GM18517 (cell line): ENCODE data around the gene SAMM50.

Experiments
- ATAC-seq: cut with Tn5 transposase; IDR thresholded peaks from one replicate; pipeline ENCODE4 v1.9.1; 2021; ENCODE audit warnings: mild to moderate bottlenecking, moderate library complexity; ENCODE audit not compliant: unreplicated experiment

SAMM50 gene

DNA sequence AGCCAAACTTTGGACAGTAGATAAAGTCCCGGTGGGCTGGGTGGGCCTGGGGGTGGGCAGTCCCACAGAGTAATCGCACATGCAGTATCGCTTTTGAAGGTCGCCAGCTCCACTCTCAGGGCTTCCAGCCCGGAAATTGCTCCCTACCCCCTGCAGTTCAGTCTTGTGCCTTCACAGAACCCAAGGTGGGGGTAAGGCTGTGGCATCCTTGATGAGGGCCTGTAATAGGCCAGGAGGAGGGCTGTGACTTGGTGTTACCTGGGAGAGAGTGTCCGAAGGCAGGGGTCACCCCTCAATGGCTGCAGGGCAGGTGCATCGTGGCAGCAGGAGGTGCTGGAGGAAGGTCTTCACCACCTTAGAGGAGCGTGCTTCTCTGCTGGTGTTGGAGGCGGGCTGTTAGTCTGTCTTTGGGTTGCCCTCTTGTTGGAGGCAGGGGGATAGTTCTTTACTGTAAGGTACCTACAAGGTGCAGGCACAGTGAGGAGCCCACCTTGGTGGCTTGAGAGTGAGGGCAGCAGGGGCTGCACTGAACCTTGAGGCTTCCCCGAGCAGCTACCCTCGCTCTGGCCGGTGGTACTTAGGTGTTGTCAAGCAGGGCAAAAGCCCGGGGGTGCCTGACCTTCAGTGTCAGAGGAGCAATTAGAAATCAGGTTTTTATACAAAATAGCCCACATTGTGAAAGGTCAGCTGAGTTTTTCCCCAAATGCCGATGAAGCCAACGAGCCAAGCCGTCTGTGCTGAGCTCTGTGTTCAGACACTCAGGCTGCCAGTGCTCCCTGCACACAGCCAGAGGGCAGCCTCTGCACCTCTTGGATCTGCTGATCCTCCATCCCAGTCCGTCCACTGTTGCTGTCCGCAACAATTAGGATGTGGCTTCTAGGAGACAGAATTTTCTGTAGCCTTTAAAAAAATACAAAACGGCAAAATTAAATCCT, 21.9 kb downstream of the SAMM50 start:
- no peak for ATAC-seq

DNA sequence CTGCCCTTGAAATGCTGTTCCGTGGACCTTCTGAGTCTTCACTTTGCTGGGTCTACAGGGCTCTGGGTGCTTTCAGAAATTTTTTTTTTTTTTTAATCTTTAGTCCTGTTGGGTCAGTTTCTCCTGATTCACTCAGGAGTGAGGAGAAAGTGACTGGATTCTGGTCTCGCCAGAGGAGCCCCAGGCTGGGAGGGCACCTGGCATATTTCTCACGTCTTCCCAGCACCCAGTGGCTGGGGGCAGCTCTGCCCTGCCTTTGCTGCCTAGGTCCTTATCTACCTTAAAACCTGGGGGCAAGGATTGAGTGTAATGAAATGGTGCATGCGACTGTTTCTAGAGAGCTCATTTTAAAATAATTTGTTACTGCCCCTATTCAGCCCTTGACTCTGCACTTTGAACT, 23.3 kb downstream of the SAMM50 start:
- ATAC-seq: no peak

DNA sequence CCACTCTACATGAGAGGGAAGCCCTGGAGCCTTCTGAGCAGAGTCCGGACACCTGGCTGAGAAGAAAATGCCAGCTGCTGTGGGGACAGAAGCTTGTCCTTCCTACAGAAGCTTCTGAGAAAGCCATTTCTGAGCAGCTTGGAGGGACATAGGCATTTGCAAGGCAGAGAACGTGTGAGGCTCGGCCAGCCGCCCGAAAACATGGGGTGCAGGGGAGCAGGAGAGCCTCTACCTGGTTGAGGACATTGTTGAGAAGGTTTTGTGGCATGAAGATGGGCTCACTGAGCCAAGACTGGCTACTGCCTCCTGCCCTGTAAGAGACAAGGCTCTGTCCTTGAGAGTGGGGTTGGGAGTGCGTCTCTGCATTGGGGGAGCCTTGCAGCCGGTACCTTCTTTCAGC, 25.3 kb downstream of the SAMM50 start:
- ATAC-seq: no peak

GRCh38 chr22:43980996-43981395, 25.8 kb downstream of the SAMM50 start:
- ATAC-seq: no peak

- ATAC-seq: no peak
Measured at GRCh38 chr22:43983808-43984207, 28.6 kb downstream of the SAMM50 start.

GRCh38 chr22:43985532-43985931, 30.3 kb downstream of the SAMM50 start:
- ATAC-seq: no peak

DNA sequence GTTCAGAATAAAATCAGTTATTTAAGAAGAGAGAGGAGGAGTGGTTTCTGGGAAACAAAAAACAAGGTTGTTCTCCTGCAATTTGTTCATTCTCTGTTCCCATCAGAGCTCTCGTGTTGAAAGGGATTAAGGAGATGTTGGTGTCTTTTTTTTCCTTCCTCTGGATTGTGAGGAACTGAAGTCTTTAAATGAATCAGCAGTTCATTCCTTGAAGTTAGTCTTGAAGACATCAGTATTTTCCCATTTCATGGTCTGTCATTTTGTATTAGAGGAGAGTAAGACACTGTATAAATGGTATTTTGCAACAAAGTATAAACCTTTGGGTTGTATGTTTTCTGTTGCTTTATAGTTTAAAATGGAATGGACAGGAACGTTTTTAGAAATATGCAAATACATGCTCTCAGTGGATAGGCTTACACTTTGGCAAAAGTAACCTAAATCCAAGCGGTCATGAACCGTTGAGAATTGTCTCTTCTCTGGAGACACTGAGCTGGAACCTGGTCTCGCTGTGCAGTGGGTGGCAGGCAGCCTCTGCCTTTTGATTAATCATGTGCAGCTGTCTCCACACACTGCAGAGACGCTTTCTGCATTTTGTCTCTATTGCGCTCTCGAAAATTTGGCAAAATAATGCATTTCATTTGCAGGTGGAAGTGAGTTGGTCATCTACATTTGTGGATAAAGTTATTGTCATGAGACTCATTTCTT, 33.0 kb downstream of the SAMM50 start:
- no peak for ATAC-seq

GRCh38 chr22:43988960-43989359, 33.7 kb downstream of the SAMM50 start:
- ATAC-seq: no peak

DNA sequence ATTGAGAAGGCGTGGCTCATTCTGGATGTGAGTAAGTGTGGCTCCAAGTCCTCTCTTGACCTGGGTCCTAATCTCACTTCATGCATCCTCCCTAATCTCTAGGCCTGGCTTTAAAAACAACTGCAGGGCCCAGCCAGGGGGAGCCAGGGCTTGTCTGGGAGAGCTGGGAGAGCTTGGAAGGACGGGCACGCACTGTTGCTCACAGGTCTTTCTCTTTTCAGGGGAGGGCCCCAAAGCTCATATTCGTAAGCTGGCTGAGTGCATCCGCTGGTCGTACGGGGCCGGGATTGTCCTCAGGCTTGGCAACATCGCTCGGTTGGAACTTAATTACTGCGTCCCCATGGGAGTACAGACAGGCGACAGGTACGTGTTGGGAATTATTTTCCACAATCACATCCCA, 34.8 kb downstream of the SAMM50 start:
- no peak for ATAC-seq

- ATAC-seq: no peak
Measured at GRCh38 chr22:43991316-43992020, 36.2 kb downstream of the SAMM50 start.

- no peak for ATAC-seq
Measured at GRCh38 chr22:43992331-43992821, 37.1 kb downstream of the SAMM50 start.

DNA sequence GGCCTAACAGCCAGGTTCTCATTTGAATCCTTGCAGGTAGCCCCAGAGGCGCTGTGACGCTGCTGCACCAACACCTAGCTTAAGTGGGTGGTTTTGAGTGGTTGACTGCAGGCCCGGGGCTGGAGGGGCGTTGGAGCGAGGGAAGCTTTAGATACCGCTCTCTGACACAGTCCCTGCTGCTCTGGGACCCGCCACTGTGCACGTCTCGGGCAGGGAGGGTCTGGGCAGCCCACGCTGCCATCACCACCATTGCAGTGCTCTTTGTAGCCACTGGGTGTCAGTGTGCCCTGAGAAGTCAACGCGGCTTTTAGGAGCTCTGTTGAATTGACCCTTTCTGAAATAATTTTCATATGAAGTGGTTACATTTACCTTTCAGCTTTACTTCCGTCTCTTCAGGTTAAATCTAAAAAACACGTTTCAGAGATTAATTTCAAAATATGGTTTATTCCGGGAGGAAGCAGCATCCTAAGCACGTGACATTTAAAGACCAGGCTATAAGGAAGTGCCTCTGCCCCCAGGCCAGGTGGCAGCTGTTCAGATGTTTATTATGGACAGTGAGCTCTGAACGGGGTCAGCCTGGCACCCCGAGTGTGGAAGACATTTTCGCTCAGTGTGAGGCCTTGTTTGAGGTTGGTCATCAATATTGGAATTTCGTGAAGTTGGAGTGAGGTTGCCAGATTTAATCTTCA, 38.0 kb downstream of the SAMM50 start:
- no peak for ATAC-seq

- no peak for ATAC-seq
Measured at GRCh38 chr22:43994006-43994405, 38.8 kb downstream of the SAMM50 start.

GRCh38 chr22:43994416-43994815, 39.2 kb downstream of the SAMM50 start:
- no peak for ATAC-seq

DNA sequence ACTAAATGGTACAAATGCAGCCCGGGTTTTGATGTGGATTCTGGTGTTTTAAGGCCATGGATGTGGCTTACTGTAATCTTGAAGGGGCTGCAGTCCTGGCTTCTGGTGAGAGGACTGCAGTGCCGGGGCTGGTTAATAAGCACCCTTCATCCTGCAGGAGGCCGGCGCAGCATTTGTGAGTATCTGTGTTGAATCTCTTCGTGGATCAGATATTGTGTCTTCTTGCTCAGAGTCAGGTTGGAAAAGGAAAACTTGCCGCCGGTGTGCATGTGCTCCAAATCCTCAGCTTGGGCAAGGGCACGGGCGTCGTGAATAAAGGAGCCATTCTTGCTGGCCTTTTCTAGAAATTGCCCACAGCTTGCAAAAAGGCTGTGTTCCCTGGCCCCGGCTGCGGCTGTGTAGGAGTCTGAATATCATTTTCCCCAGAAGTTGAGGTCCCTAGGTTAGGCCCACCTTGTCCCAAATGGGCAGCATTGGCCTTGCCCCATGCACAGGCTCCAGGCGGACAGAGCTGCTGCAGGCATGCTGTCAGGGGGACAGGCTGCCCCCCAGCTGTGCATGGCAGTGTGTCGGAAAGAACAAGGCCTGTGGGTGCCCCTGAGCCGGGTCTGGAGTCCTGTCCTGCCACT, 39.9 kb downstream of the SAMM50 start:
- no peak for ATAC-seq

GRCh38 chr22:43995798-43996169, 40.5 kb downstream of the SAMM50 start:
- no peak for ATAC-seq

- ATAC-seq: no peak
Measured at GRCh38 chr22:43996170-43996980, 41.1 kb downstream of the SAMM50 start.

DNA sequence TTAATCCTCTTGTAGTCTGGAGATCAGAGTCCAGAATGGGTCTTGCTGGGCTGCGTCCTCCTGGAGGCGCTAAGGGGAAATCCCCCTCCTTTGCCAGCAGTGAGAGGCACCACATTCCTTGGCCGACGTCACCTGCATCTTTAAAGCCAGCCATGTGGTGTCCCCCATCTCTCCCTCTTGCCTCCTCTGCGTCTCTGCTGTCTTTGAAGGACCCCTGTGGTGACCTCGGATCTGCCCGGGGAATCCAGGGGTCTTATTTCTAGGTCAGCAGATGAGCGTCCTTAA, 41.7 kb downstream of the SAMM50 start:
- ATAC-seq: no peak

- ATAC-seq: no peak
Measured at GRCh38 chr22:43998679-43999264, 43.5 kb downstream of the SAMM50 start.
